Measurements from ENCODE around the gene MED12.

- TF ChIP-seq, protein P1, sequence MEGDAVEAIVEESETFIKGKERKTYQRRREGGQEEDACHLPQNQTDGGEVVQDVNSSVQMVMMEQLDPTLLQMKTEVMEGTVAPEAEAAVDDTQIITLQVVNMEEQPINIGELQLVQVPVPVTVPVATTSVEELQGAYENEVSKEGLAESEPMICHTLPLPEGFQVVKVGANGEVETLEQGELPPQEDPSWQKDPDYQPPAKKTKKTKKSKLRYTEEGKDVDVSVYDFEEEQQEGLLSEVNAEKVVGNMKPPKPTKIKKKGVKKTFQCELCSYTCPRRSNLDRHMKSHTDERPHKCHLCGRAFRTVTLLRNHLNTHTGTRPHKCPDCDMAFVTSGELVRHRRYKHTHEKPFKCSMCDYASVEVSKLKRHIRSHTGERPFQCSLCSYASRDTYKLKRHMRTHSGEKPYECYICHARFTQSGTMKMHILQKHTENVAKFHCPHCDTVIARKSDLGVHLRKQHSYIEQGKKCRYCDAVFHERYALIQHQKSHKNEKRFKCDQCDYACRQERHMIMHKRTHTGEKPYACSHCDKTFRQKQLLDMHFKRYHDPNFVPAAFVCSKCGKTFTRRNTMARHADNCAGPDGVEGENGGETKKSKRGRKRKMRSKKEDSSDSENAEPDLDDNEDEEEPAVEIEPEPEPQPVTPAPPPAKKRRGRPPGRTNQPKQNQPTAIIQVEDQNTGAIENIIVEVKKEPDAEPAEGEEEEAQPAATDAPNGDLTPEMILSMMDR (IDR thresholded peaks at IDR 0.05), result no peak
- no peak for TF ChIP-seq POLR2A (IDR thresholded peaks at IDR 0.05)
Observed at GRCh38 chrX:71096760-71097032, 21.7 kb upstream of the MED12 start.
